ENCODE results near the gene NUP50.

NUP50 gene

GRCh38 chr22:45201678-45202332 lies 38.1 kb downstream of the NUP50 start:
- TF ChIP-seq JUND (IDR thresholded peaks at IDR 0.05; ENCODE audit: low read depth) = no peak
- peak; percentile 19 to 94 for DNase-seq (ENCODE audit: low read depth in 1 of 2, low spot score in 1 of 2)
- in situ Hi-C loops (cut with HindIII; ENCODE audit: low pct_unique_long_range_greater_than_20kb, low sequenced_read_pairs) = no loop called here

- no peak for TF ChIP-seq JUND (IDR thresholded peaks at IDR 0.05; ENCODE audit: low read depth)
- DNase-seq (ENCODE audit: low read depth in 1 of 2, low spot score in 1 of 2) = peak in 1 of 2 experiments; percentile 58
- in situ Hi-C loops (cut with HindIII; ENCODE audit: low pct_unique_long_range_greater_than_20kb, low sequenced_read_pairs) = no loop called here
These were observed 38.8 kb downstream of the NUP50 start for GRCh38 chr22:45202333-45203149.

- in situ Hi-C loops (cut with HindIII; ENCODE audit: low pct_unique_long_range_greater_than_20kb, low sequenced_read_pairs) = no loop called here
- TF ChIP-seq JUND (IDR thresholded peaks at IDR 0.05; ENCODE audit: low read depth) = no peak
- no peak for DNase-seq (ENCODE audit: low read depth in 1 of 2, low spot score in 1 of 2)
These were observed 39.6 kb downstream of the NUP50 start for GRCh38 chr22:45203150-45203951.

- TF ChIP-seq JUND (IDR thresholded peaks at IDR 0.05; ENCODE audit: low read depth) = no peak
- no peak for DNase-seq (ENCODE audit: low read depth in 1 of 2, low spot score in 1 of 2)
- in situ Hi-C loops (cut with HindIII; ENCODE audit: low pct_unique_long_range_greater_than_20kb, low sequenced_read_pairs) = no loop called here
These were observed 40.5 kb downstream of the NUP50 start for GRCh38 chr22:45204241-45204640.

- no peak for TF ChIP-seq JUND (IDR thresholded peaks at IDR 0.05; ENCODE audit: low read depth)
- DNase-seq (ENCODE audit: low read depth in 1 of 2, low spot score in 1 of 2) = no peak
- in situ Hi-C loops (cut with HindIII; ENCODE audit: low pct_unique_long_range_greater_than_20kb, low sequenced_read_pairs) = no loop called here
These were observed 41.1 kb downstream of the NUP50 start for GRCh38 chr22:45204819-45205218.

- in situ Hi-C loops (cut with HindIII; ENCODE audit: low pct_unique_long_range_greater_than_20kb, low sequenced_read_pairs) = no loop called here
- TF ChIP-seq JUND (IDR thresholded peaks at IDR 0.05; ENCODE audit: low read depth) = no peak
- no peak for DNase-seq (ENCODE audit: low read depth in 1 of 2, low spot score in 1 of 2)
These were observed 41.7 kb downstream of the NUP50 start for GRCh38 chr22:45205276-45205925.

- TF ChIP-seq JUND (IDR thresholded peaks at IDR 0.05; ENCODE audit: low read depth) = no peak
- in situ Hi-C loops (cut with HindIII; ENCODE audit: low pct_unique_long_range_greater_than_20kb, low sequenced_read_pairs) = no loop called here
- no peak for DNase-seq (ENCODE audit: low read depth in 1 of 2, low spot score in 1 of 2)
These were observed 42.5 kb downstream of the NUP50 start for GRCh38 chr22:45206233-45206632.

GRCh38 chr22:45207533-45207932 lies 43.8 kb downstream of the NUP50 start:
- in situ Hi-C loops (cut with HindIII; ENCODE audit: low pct_unique_long_range_greater_than_20kb, low sequenced_read_pairs) = no loop called here
- no peak for TF ChIP-seq JUND (IDR thresholded peaks at IDR 0.05; ENCODE audit: low read depth)
- DNase-seq (ENCODE audit: low read depth in 1 of 2, low spot score in 1 of 2) = no peak

GRCh38 chr22:45207981-45208664 lies 44.4 kb downstream of the NUP50 start:
- peak in 1 of 2 experiments; percentile 70 for DNase-seq (ENCODE audit: low read depth in 1 of 2, low spot score in 1 of 2)
- in situ Hi-C loops (cut with HindIII; ENCODE audit: low pct_unique_long_range_greater_than_20kb, low sequenced_read_pairs) = no loop called here
- no peak for TF ChIP-seq JUND (IDR thresholded peaks at IDR 0.05; ENCODE audit: low read depth)

GRCh38 chr22:45208696-45208992 lies 44.9 kb downstream of the NUP50 start:
- no peak for DNase-seq (ENCODE audit: low read depth in 1 of 2, low spot score in 1 of 2)
- TF ChIP-seq JUND (IDR thresholded peaks at IDR 0.05; ENCODE audit: low read depth) = no peak
- in situ Hi-C loops (cut with HindIII; ENCODE audit: low pct_unique_long_range_greater_than_20kb, low sequenced_read_pairs) = no loop called here

- in situ Hi-C loops (cut with HindIII; ENCODE audit: low pct_unique_long_range_greater_than_20kb, low sequenced_read_pairs) = no loop called here
- DNase-seq (ENCODE audit: low read depth in 1 of 2, low spot score in 1 of 2) = no peak
- no peak for TF ChIP-seq JUND (IDR thresholded peaks at IDR 0.05; ENCODE audit: low read depth)
These were observed 45.5 kb downstream of the NUP50 start for GRCh38 chr22:45208993-45209838.

Measured in T47D (cell line).